IgD-negative memory B cell (primary cell): Measurements from ENCODE around the gene PPFIA3. TPM values are rescaled to one million over a fixed set of nuclear protein-coding genes. Genes with fewer than 3 reads are reported as not detected.
"Not testable (repeated sequence)": the region's sequence is repeated elsewhere in the genome, so short reads cannot be mapped to it uniquely, and the experiment has no call there.

Experiments
- H3K27ac Mint-ChIP-seq, 3 donors: one replicate each; pipeline ENCODE4 v1.8.0; 2020 to 2022; ENCODE audit warnings: mild to moderate bottlenecking in 3 of 3, mixed read lengths in 3 of 3, moderate library complexity in 1 of 3
- H3K27me3 Mint-ChIP-seq: one replicate; pipeline ENCODE4 v1.8.0; 2021; ENCODE audit warnings: mixed read lengths
- H3K36me3 Mint-ChIP-seq: one replicate; pipeline ENCODE4 v1.8.0; 2020; ENCODE audit warnings: mild to moderate bottlenecking, mixed read lengths
- H3K4me1 Mint-ChIP-seq, 3 donors: one replicate each; pipeline ENCODE4 v1.8.0; 2020 to 2022; ENCODE audit warnings: mixed read lengths in 3 of 3, mild to moderate bottlenecking in 1 of 3
- H3K4me3 Mint-ChIP-seq, 4 donors: one replicate each; pipeline ENCODE4 v1.8.0; 2020 to 2022; ENCODE audit warnings: mild to moderate bottlenecking in 4 of 4, mixed read lengths in 4 of 4, moderate library complexity in 3 of 4
- H3K9me3 Mint-ChIP-seq, 3 donors: one replicate each; pipeline ENCODE4 v1.8.0; 2020 to 2021; ENCODE audit warnings: mixed read lengths in 3 of 3, mild to moderate bottlenecking in 1 of 3
- polyA plus RNA-seq: library from polyadenylated mRNA; unstranded; fragments of 300-500 nt; fragmentation: Illumina TruSeq; gene quantifications from one replicate; pipeline ENCODE4 v1.2.3, GENCODE V29; 2021

PPFIA3 gene
- polyA plus RNA-seq, 1 donor from 2014 or later = not detected

DNA sequence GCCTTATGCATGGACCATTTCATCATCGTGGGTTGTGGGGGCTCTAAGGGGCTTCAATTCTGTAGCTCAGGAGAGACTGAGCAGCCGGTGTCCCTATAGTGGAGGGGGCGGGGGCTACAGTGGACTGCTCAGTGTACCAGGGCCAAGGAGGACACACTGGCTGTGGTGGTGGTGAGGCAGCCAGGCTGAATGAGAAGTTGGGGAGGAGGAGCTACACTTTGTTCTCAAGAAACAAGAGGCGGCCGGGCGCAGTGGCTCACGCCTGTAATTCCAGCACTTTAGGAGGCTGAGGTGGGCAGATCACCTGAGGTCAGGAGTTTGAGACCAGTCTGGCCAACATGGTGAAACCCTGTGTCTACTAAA, 27.0 kb downstream of the PPFIA3 start:
- not testable (repeated sequence) for H3K36me3 Mint-ChIP-seq, H3K9me3 Mint-ChIP-seq
- peak overlapping the region in 1 of 3 donors; percentile 41 for H3K27ac Mint-ChIP-seq
- H3K27me3 Mint-ChIP-seq = peaks cover 54% of the 10 kb centered on the region
- H3K4me3 Mint-ChIP-seq = peak overlapping the region in 1 of 4 donors; percentile 67
- H3K4me1 Mint-ChIP-seq = peaks cover 13 to 22% (median 18%) of the 10 kb centered on the region in 3 donors

DNA sequence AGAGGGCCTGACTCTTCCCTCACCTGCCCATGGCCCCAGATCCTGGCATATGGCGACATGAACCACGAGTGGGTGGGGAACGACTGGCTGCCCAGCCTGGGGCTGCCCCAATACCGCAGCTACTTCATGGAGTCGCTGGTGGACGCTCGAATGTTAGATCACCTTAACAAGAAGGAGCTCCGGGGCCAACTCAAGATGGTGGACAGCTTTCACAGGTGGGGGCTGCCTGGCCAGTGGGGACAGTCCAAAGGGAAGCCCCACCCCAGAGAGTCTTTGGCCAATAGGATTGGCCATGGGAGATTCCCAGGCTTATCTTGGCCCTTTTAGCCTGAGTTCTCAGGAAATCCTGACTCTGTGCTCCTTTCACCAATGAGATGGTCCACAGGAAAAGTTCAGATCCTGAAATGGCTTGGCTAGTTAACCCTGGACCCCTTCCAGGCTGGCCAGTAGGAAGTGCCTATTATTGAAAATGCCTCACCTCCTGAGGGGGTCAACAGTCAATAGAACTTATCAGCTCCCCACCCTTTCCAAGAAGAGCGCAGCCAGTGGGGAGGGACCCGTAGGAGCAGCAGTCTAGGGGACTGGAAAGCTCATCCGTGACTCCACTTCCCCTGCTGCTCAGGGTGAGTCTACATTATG, 28.8 kb downstream of the PPFIA3 start:
- H3K27me3 Mint-ChIP-seq = peaks cover 55% of the 10 kb centered on the region
- H3K4me1 Mint-ChIP-seq = peaks cover 8 to 19% (median 14%) of the 10 kb centered on the region in 3 donors
- peak overlapping the region in 3 of 4 donors; percentile 30 to 74 (median 67) for H3K4me3 Mint-ChIP-seq
- H3K9me3 Mint-ChIP-seq = peaks cover 0 to 5% (median 0%) of the 10 kb centered on the region in 3 donors
- no peaks in the 10 kb centered on the region for H3K36me3 Mint-ChIP-seq
- H3K27ac Mint-ChIP-seq = peak overlapping the region in 1 of 3 donors; percentile 73

DNA sequence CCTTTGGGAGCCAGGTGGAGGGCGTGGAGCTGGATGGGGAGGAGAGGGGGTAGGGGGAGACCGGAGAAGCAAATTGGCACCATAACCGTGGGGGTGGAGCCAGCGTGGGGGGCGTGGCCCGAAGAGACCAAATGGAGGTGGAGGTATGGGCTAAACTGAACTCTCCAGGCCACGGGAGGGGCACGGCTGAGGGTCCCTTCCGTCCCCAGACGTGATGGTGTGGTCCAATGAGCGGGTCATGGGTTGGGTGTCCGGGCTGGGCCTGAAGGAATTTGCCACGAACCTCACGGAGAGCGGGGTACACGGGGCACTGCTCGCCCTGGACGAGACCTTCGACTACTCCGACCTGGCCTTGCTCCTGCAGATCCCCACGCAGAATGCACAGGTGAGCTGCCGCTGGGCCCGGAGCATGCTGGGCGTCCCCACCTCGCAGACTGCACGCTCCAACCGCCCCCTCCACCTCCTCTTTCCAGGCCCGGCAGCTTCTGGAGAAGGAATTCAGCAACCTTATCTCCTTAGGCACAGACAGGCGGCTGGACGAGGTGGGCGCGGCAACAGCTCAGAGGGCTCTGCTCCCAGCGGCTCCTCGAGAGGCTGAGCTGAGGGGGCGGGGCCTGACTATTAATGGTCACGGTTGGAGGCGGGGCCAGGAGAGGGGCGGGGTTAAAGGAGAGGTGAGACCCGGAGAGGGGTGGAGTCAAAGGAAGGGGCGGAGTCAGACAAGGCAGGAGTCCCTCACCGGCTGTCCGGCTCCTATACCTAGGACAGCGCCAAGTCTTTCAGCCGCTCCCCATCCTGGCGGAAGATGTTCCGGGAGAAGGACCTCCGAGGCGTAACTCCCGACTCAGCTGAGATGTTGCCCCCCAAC, 29.7 kb downstream of the PPFIA3 start:
- H3K27me3 Mint-ChIP-seq = peaks cover 51% of the 10 kb centered on the region

DNA sequence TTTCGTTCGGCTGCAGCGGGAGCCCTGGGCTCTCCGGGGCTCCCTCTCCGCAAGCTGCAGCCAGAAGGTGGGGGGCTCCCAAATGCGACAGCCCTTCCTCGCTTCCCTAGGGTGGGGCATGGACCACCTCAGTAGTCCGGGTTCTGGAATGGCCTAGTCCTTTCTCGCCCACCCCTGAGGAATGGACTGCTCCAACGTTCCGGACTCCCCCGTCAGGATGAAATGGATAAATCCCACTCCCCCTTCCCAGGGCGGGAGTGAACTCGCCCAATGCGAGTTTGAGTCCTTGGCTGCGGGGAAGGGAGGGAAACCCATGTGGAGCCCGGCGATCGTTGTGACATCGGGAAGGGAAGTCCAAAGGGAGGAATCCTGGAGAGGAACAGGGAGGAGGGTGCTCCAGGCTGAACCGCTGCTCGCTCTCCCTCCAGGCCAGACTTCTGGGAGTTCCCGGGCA, 30.3 kb downstream of the PPFIA3 start:
- Mint-ChIP-seq H3K27ac (peak overlapping the region in 1 of 3 donors; percentile 86), H3K27me3 (peaks cover 51% of the 10 kb centered on the region)

More for the DNA sequence above, 29.7 kb downstream of the PPFIA3 start:
- H3K27ac Mint-ChIP-seq = peak overlapping the region in 2 of 3 donors; percentile 73 to 86
- H3K4me3 Mint-ChIP-seq = peak overlapping the region; percentile 67 to 88 (median 80)
- peaks cover 2 to 8% (median 5%) of the 10 kb centered on the region in 3 donors for H3K9me3 Mint-ChIP-seq
- peaks cover 8 to 19% (median 14%) of the 10 kb centered on the region in 3 donors for H3K4me1 Mint-ChIP-seq
- H3K36me3 Mint-ChIP-seq = no peaks in the 10 kb centered on the region

GRCh38 chr19:49150106-49150943, 31.0 kb downstream of the PPFIA3 start:
- Mint-ChIP-seq H3K27me3 (peaks cover 49% of the 10 kb centered on the region), H3K27ac (no peak overlapping the region), H3K36me3 (no peaks in the 10 kb centered on the region), H3K9me3 (peaks cover 3 to 8% (median 8%) of the 10 kb centered on the region in 3 donors), H3K4me1 (peaks cover 8 to 18% (median 12%) of the 10 kb centered on the region in 3 donors), H3K4me3 (peak overlapping the region; percentile 67 to 89 (median 84))

More for the DNA sequence above, 30.3 kb downstream of the PPFIA3 start:
- Mint-ChIP-seq H3K36me3 (no peaks in the 10 kb centered on the region), H3K9me3 (peaks cover 3 to 8% (median 8%) of the 10 kb centered on the region in 3 donors), H3K4me3 (peak overlapping the region; percentile 67 to 89 (median 84)), H3K4me1 (peaks cover 8 to 19% (median 14%) of the 10 kb centered on the region in 3 donors)

DNA sequence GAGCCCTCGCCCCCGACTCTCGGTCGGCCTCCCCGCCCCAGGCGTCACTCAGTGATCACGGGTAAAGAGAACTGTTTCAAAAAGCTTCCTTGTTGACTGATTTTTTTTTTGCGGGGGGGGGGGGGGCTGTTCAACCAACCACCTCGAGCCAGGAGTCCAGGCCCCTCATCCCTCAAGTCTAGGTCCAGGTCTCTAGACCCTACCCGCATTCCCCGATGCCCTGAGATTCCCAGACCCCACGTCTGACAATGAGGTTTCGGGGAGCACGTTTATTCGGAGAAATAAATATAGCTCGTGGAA, 31.6 kb downstream of the PPFIA3 start:
- no peak overlapping the region for H3K27ac Mint-ChIP-seq
- no peaks in the 10 kb centered on the region for H3K36me3 Mint-ChIP-seq
- peaks cover 3 to 8% (median 8%) of the 10 kb centered on the region in 3 donors for H3K9me3 Mint-ChIP-seq
- peak overlapping the region; percentile 52 to 89 (median 76) for H3K4me3 Mint-ChIP-seq
- peaks cover 45% of the 10 kb centered on the region for H3K27me3 Mint-ChIP-seq
- H3K4me1 Mint-ChIP-seq = peaks cover 8 to 13% (median 8%) of the 10 kb centered on the region in 3 donors

DNA sequence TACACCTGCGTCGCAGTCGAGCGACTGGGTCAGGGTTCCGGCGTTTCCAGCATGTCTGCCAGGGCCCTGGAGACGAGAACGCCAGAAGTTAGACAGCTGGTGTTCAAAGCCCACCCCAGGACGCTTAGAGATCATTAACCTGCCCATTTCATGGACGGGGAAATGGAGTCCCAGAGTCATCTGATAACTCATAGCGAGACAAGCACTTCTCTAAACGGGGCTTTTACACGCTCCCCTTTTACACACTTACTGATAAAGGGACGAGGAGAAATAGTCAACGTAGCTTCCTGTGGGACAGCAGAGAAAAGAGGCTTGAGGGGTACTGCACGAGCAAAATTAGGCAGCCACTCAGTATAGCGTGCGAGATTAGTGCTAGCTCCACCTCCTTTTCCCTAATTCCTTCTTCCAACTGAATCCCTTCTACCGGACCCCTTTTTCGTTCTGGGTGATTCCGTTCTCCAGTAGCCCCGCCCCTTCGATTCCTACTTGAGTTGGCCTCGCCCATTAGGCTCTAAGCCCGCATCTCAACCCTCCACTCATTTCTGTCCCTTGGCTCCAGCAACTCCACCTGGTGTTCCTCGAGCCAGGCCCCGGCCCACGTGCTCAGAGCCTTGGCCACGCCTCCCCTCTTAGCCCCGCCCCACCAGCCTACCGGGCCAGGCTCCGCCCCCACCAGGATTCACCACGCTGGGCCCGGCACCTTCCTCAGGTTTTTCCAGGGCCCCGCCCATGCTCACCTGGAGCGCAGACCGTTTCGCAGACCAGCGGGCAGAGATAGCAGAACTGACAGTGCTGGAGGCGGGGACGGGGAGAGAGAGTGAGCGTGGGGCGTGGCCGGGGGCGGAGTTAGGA, 32.1 kb downstream of the PPFIA3 start:
- Mint-ChIP-seq H3K27ac (no peak overlapping the region), H3K4me3 (peak overlapping the region; percentile 65 to 87 (median 76)), H3K4me1 (peaks cover 7 to 12% (median 8%) of the 10 kb centered on the region in 3 donors)

DNA sequence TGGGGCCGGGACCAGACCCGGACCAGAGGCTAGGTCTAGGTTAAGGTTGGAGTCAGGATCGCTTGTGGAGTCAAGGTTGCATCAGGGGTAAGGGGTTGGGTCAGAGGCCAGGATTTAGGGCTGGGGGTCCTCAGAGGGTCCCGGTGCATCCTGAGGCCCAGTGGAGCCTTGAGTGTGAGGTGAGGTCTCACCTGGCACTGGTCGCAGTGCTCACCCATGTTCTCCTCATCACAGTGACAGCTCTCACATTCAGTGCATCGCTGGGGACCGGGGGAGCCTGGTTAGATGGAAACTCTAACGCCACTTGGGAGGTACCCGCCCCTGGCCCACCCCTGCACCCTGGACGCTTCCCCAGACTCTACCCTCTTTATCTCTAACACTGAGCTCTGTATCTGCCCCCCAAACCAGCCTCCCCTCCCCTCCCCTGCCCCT, 32.8 kb downstream of the PPFIA3 start:
- no peak overlapping the region for H3K27ac Mint-ChIP-seq

More for the DNA sequence above, 32.1 kb downstream of the PPFIA3 start:
- Mint-ChIP-seq H3K27me3 (peaks cover 46% of the 10 kb centered on the region), H3K36me3 (no peaks in the 10 kb centered on the region), H3K9me3 (peaks cover 3 to 8% (median 8%) of the 10 kb centered on the region in 3 donors)

DNA sequence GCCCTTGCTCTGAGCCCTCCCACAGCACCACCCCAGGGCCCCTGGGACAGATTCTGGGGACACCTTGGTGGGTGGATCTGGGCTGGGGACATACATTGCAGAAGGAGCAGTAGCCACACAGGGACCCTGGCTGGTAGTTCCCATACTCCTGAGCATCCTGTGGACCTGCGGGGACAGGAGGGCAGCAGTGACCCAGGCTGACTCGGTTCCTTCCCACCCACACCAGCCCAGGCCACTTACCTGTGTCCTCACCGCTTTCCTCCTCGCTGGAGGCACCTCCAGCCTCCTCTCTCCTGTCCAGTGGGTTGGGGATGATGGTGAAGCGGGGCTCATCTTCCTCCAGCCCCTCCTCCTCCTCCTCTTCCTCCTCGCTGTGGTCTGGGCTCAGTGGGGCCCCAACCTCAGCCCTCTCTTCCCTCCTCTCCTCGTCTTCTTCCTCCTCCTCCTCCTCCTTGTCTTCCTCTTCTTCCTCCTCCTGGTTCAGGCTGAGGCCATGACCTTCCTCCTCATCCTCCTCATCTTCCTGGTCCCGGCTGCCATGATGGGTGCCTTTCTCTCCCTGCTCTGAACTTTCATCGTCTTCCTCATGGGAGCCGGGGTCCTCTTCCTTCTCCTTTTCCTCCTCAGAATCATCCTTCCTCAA, 33.9 kb downstream of the PPFIA3 start:
- Mint-ChIP-seq H3K4me3 (peak overlapping the region in 2 of 4 donors; percentile 36 to 69), H3K4me1 (peaks cover 9 to 12% (median 10%) of the 10 kb centered on the region in 3 donors), H3K36me3 (no peaks in the 10 kb centered on the region), H3K27me3 (peaks cover 39% of the 10 kb centered on the region), H3K27ac (peak overlapping the region in 1 of 3 donors; percentile 33), H3K9me3 (peaks cover 3 to 8% (median 7%) of the 10 kb centered on the region in 3 donors)

More for the DNA sequence above, 32.8 kb downstream of the PPFIA3 start:
- H3K9me3 Mint-ChIP-seq = peaks cover 3 to 8% (median 8%) of the 10 kb centered on the region in 3 donors
- peak overlapping the region in 3 of 4 donors; percentile 66 to 76 (median 72) for H3K4me3 Mint-ChIP-seq
- peaks cover 41% of the 10 kb centered on the region for H3K27me3 Mint-ChIP-seq
- peaks cover 7 to 12% (median 8%) of the 10 kb centered on the region in 3 donors for H3K4me1 Mint-ChIP-seq
- H3K36me3 Mint-ChIP-seq = no peaks in the 10 kb centered on the region

DNA sequence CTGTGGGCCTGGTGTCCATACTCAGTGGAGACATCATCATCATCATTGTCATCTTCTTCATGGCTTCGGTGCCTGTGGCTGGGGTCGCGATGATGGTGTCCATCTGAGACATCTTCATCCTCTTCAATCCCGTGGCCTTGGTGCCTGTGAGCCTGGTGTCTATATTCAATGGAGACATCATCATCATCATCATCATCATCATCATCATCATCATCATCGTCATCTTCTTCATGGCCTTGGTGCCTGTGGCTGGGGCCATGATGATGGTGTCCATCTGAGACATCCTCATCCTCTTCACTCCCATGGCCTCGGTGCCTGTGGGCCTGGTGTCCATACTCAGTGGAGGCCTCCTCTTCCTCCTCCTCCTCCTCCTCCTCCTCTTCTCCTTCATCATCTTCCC, 34.9 kb downstream of the PPFIA3 start:
- peak overlapping the region in 1 of 3 donors; percentile 33 for H3K27ac Mint-ChIP-seq
- peaks cover 34% of the 10 kb centered on the region for H3K27me3 Mint-ChIP-seq
- peaks cover 8 to 10% (median 9%) of the 10 kb centered on the region in 3 donors for H3K4me1 Mint-ChIP-seq
- no peaks in the 10 kb centered on the region for H3K36me3 Mint-ChIP-seq
- peak overlapping the region in 1 of 4 donors; percentile 36 for H3K4me3 Mint-ChIP-seq
- peaks cover 3 to 8% (median 5%) of the 10 kb centered on the region in 3 donors for H3K9me3 Mint-ChIP-seq

GRCh38 chr19:49155005-49155819, 35.9 kb downstream of the PPFIA3 start, which contains the start of gene HRC:
Gene HRC, minus strand, starts transcription at chr19:49155396. Its CDS starts 159 bp downstream, at chr19:49155237.
- Mint-ChIP-seq H3K4me3 (peak within 1 kb of the TSS in 2 of 4 donors; percentile 36 to 39), H3K36me3 (no peaks in the 10 kb centered on the region), H3K4me1 (peaks cover 7 to 9% (median 8%) of the 10 kb centered on the region in 3 donors), H3K27ac (peak within 1 kb of the TSS in 1 of 3 donors; percentile 33), H3K27me3 (peaks cover 30% of the 10 kb centered on the region), H3K9me3 (peaks cover 3 to 8% (median 5%) of the 10 kb centered on the region in 3 donors)

DNA sequence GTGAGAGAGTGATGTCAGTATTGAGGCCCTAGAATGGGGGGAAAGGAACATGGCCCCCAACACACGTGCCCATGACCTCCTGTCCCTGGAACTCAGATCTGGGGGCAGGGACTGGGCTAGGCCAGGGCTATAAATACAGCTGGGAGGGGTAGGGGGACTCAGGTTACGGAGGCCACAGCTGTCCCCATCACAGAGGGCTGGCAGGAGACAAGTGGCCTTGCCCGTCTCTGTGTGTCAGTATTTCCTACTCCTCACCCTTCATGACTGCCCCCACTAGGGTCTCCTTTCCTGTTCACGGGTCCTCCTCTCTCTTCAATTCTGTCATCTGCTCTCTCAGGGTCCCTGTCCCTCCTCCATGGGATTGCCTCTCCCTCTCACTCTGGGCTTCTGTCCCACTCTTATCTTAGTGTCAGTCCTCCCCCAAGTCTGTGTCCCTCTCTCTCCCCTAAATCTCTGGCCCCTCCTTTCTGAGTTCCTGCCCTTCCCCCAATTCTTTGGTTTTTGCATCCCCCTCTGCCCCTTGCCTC, 36.5 kb downstream of the PPFIA3 start:
- no peak overlapping the region for H3K27ac Mint-ChIP-seq
- H3K4me3 Mint-ChIP-seq = peak overlapping the region in 1 of 4 donors; percentile 39
- peaks cover 3 to 8% (median 5%) of the 10 kb centered on the region in 3 donors for H3K9me3 Mint-ChIP-seq
- peaks cover 34% of the 10 kb centered on the region for H3K27me3 Mint-ChIP-seq
- H3K36me3 Mint-ChIP-seq = no peaks in the 10 kb centered on the region
- peaks cover 7 to 11% (median 9%) of the 10 kb centered on the region in 3 donors for H3K4me1 Mint-ChIP-seq
